ENCODE measurements around the gene PHACTR2. TPM values are rescaled to one million over a fixed set of nuclear protein-coding genes. Genes with fewer than 3 reads are reported as not detected.
"Not testable (repeated sequence)": the region's sequence is repeated elsewhere in the genome, so short reads cannot be mapped to it uniquely, and the experiment has no call there.

The PHACTR2 gene
- total RNA-seq (2014; rRNA removed; shearing (Covaris generic)), result 9.9 and 14.7 TPM in 2 replicates
- 6.5 and 12.3 TPM in 2 replicates for polyA plus RNA-seq (2015; cell fraction: cytosol; rRNA removed)
- 2.6 and 8.3 TPM in 2 replicates for polyA plus RNA-seq (2015; cell fraction: nucleus; rRNA removed)

DNA sequence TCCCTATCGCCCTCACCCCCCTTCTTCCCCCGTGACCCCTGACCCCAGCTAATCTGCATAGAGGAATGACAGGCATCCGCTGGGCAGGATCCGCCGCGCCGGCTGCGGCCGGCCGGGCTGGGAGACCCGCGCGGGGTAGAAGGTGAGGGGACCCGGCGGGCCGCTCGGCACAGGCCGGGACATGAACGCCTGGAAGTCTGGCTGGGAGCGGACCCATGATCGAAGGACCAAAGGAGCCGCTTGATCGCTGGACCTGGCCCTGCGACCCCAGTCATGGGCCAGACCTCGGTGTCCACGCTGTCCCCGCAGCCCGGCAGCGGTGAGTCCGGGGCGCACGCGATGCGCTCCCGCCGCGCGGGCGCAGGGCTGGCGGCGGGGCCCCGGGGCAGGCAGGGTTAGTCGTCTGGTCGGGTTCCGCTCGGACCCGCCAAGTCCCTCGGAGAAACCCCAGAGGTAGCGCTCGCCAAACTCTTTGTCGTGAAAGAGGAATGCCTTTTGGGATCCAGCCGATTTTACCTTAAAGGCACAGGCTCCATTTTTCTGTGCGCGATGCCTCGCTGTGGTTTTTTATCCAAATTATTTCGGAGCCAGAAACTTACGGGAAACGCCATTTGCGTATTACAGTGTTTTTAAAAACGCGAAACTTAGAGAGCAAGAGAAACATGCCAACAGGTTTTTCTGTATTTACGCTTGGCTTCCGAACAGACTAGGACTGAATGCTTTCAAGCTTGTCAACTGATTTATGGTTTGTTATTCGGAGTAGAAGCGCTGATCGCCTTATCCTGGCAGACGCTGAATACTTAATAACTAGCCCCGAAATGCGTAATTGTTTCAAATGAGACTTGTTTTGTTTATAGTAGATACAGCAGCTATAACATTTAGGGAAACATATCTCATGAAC, at the start of gene PHACTR2:
TSS of gene PHACTR2 (plus strand) at position 75 of the 901 bp plus-strand sequence. CDS start at position 274, 199 bp downstream.
- in situ Hi-C loops (cut with HindIII; ENCODE audit: low pct_unique_long_range_greater_than_20kb, low sequenced_read_pairs), result no loop called here
- peak; percentile 56 for DNase-seq (ENCODE audit: low read depth, low spot score)

DNA sequence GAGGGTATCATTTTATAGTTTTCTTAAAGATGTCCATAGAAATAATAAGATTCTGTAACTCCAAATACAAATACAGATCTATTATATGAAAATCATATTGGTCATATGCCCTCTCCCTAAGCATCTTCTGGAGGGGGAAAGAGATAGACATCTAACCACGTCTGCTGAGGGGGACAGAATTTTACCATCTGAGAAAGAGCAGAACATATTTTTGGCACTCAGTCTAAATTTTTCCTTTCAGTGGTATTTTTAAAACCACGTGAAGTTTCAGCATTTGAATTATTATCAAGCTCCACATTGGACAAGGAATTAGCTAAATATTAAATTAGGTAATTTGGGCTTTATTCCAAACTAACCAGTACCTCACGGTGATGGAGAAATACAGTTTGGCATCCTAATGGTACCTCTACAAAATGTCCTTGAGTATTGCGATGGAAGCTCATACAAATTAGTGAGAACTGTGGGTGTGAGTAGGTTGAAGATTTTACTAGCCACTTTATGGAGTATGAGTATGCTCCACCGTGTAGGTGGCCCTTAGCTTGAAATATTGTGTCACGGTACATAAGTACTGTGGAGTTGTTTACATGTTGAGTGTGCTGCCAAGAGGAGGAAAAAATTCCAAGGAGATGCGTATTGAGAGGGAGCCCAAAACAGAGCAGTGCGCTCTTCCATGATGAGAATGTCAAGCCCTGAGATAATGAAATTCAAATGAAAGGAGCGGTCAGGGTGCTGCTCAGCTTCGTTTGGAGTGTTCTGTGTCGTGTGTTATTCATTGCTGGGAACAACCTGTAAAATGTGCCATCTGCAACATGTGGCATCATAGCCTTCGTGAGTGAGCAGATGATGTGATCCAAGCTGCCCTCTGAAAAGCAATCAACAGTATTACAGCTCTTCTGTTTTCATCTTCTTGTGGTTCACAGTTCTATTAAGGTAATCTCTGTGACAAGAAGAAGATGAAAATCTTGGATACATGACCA, 48.4 kb upstream of the PHACTR2 start:
- in situ Hi-C loops (cut with HindIII; ENCODE audit: low pct_unique_long_range_greater_than_20kb, low sequenced_read_pairs), result no loop called here
- no peak for DNase-seq (ENCODE audit: low read depth, low spot score)

DNA sequence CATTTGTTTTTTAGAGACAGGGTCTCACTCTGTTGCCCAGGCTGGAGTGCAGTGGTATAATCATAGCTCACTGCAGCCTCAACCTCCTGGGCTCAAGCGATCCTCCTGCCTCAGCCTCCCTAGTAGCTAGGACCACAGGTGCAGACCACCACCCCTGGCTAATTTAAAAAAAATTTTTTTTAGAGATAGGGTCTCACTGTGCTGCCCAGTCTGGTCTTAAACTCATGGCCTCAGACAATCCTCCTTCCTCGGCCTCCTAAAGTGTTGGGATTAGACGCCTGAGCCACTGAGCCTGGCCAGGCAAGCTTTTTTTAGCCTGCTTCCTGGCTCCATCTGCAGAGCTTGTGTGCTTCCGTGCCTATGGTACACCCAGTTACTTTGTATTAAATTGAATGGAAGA, 46.6 kb upstream of the PHACTR2 start:
- in situ Hi-C loops (cut with HindIII; ENCODE audit: low pct_unique_long_range_greater_than_20kb, low sequenced_read_pairs); DNase-seq (ENCODE audit: low read depth, low spot score): not testable (repeated sequence)

GRCh38 chr6:143632894-143633293, 44.9 kb upstream of the PHACTR2 start:
- no peak for DNase-seq (ENCODE audit: low read depth, low spot score)
- in situ Hi-C loops (cut with HindIII; ENCODE audit: low pct_unique_long_range_greater_than_20kb, low sequenced_read_pairs), result no loop called here

DNA sequence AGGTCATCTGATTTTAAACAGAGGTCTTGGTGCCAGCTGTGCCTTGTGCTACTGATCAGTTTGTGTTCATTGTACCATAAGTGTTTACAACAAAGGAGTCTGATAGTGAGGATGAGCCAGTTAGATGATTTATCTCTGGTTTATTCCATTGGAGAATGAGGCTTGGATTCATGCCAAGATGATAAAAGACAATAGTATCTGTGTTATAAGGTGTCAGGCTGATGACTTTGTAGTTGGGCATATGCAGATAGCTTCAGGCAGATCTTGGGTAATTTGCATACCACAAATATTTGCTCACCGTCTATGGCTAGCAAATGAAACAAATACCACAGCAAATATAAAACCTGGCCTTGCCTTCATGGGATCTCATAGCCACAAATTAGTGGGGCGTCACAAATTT, 43.3 kb upstream of the PHACTR2 start:
- in situ Hi-C loops (cut with HindIII; ENCODE audit: low pct_unique_long_range_greater_than_20kb, low sequenced_read_pairs), result no loop called here
- DNase-seq (ENCODE audit: low read depth, low spot score), result no peak

- in situ Hi-C loops (cut with HindIII; ENCODE audit: low pct_unique_long_range_greater_than_20kb, low sequenced_read_pairs), result no loop called here
- no peak for DNase-seq (ENCODE audit: low read depth, low spot score)
Observed at GRCh38 chr6:143637691-143638090, 40.1 kb upstream of the PHACTR2 start.

DNA sequence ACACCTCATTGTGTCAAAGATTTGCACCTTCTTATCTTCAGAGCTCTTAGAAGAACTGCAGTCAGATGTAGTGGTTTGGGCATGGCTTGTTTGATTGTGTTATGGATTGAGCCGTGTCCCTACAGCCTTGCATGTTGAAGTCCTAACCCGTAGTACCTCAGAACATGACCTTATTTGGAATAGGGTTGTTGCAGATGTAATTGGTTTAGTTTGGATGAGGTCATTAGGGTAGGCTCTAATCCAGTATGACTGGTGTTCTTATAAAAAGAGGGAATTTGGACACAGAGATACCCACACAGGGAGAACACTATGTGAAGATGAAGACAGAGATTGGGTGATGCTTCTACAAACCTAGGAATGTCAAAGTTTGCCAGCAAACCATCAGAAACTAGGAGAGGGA, 35.4 kb upstream of the PHACTR2 start:
- in situ Hi-C loops (cut with HindIII; ENCODE audit: low pct_unique_long_range_greater_than_20kb, low sequenced_read_pairs), result no loop called here
- no peak for DNase-seq (ENCODE audit: low read depth, low spot score)

- in situ Hi-C loops (cut with HindIII; ENCODE audit: low pct_unique_long_range_greater_than_20kb, low sequenced_read_pairs), result no loop called here
- no peak for DNase-seq (ENCODE audit: low read depth, low spot score)
Observed at GRCh38 chr6:143647191-143647590, 30.6 kb upstream of the PHACTR2 start.

GRCh38 chr6:143647732-143648131, 30.0 kb upstream of the PHACTR2 start:
- in situ Hi-C loops (cut with HindIII; ENCODE audit: low pct_unique_long_range_greater_than_20kb, low sequenced_read_pairs), result no loop called here

DNA sequence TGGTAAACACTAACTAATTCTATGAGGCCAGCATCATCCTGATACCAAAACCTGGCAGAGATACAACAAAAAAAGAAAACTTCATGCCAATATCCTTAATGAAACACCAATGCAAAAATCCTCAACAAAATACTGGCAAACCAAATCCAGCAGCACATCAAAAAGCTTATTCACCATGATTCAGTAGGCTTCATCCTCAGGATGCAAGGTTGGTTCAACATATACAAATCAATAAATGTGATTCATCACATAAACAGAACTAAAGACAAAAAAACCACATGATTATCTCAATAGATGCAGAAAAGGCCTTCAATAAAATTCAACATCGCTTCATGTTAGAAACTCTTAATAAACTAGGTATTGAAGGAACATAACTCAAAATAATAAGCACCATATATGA, 28.4 kb upstream of the PHACTR2 start:
- in situ Hi-C loops (cut with HindIII; ENCODE audit: low pct_unique_long_range_greater_than_20kb, low sequenced_read_pairs); DNase-seq (ENCODE audit: low read depth, low spot score): not testable (repeated sequence)

More at GRCh38 chr6:143647732-143648131, 30.0 kb upstream of the PHACTR2 start:
- DNase-seq (ENCODE audit: low read depth, low spot score), result no peak

GRCh38 chr6:143651328-143651727, 26.4 kb upstream of the PHACTR2 start:
- in situ Hi-C loops (cut with HindIII; ENCODE audit: low pct_unique_long_range_greater_than_20kb, low sequenced_read_pairs); DNase-seq (ENCODE audit: low read depth, low spot score): not testable (repeated sequence)

GRCh38 chr6:143652841-143653331, 24.9 kb upstream of the PHACTR2 start:
- in situ Hi-C loops (cut with HindIII; ENCODE audit: low pct_unique_long_range_greater_than_20kb, low sequenced_read_pairs), result no loop called here
- DNase-seq (ENCODE audit: low read depth, low spot score), result no peak

- DNase-seq (ENCODE audit: low read depth, low spot score), result no peak
- in situ Hi-C loops (cut with HindIII; ENCODE audit: low pct_unique_long_range_greater_than_20kb, low sequenced_read_pairs), result no loop called here
Observed at GRCh38 chr6:143655541-143655940, 22.2 kb upstream of the PHACTR2 start.

DNA sequence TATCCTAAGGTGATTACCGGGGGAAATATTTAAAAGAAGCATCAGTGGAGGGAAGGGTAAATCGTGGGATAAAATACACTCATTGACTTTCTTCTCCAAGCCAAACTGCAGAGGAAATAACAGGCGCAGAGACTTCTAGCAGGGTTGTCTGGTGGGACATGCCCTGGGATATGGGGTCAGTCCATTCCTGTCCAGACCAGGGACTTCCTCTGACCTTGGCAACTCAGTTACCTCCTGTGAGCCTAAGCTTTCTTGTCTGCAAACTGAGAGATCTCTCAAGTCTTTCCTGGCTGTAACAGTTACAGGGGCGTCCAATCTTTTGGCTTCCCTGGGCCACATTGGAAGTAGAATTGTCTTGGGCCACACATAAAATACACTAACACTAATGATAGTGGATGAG, 21.7 kb upstream of the PHACTR2 start:
- in situ Hi-C loops (cut with HindIII; ENCODE audit: low pct_unique_long_range_greater_than_20kb, low sequenced_read_pairs), result no loop called here
- no peak for DNase-seq (ENCODE audit: low read depth, low spot score)

DNA sequence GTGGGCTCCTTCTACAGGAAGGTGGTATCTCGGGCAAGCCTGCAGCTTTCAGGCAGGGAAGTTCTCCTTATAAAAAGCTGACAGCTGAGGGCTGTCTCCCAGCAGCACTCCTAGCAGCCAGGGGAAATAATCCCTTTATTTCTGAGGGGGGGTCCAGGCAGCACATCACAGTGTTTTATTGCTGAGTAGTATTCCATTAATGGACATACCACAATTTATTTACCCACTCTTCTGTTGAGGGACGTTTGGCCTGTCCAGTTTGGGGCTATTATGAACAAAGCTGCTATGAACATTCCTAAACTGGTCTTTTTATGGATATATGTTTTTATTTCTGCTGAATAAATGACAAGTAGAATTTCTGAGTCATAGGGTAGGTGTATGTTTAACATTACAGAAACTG, 20.0 kb upstream of the PHACTR2 start:
- in situ Hi-C loops (cut with HindIII; ENCODE audit: low pct_unique_long_range_greater_than_20kb, low sequenced_read_pairs), result no loop called here
- no peak for DNase-seq (ENCODE audit: low read depth, low spot score)

DNA sequence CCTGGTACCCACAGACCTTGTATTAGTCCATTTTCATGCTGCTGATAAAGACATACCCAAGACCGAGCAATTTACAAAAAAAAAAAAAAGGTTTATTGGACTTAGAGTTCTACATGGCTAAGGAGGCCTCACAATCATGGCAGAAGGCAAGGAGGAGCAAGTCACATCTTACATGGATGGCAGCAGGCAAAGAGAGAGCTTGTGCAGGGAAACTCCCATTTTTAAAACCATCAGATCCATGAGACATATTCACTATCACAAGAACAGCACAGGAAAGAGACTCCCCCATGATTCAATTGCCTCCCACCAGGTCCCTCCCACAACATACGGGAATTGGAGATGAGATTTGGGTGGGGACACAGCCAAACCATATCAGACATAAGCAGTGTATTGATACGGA, 17.6 kb upstream of the PHACTR2 start:
- in situ Hi-C loops (cut with HindIII; ENCODE audit: low pct_unique_long_range_greater_than_20kb, low sequenced_read_pairs), result not testable (repeated sequence)

DNA sequence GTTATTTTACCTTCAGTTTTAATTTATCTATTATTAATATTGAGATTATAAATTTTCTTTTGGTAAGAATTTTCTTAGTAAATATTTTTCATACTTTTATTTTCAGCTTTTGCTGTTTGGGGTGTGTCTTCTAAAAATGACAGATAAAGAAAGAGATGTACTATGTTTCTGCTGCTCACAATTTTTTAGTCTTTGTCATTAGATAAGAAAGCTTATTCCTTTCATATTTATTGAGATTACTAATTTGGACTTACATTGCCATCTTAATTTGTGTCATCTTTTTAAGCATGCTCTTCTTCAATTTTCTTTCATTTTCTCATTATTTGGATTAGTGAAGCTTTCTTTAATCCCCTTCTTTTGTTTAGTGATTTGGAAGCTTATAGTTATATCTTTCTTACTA, 13.6 kb upstream of the PHACTR2 start:
- in situ Hi-C loops (cut with HindIII; ENCODE audit: low pct_unique_long_range_greater_than_20kb, low sequenced_read_pairs), result no loop called here
- DNase-seq (ENCODE audit: low read depth, low spot score), result no peak

More for the DNA sequence above, 17.6 kb upstream of the PHACTR2 start:
- not testable (repeated sequence) for DNase-seq (ENCODE audit: low read depth, low spot score)

DNA sequence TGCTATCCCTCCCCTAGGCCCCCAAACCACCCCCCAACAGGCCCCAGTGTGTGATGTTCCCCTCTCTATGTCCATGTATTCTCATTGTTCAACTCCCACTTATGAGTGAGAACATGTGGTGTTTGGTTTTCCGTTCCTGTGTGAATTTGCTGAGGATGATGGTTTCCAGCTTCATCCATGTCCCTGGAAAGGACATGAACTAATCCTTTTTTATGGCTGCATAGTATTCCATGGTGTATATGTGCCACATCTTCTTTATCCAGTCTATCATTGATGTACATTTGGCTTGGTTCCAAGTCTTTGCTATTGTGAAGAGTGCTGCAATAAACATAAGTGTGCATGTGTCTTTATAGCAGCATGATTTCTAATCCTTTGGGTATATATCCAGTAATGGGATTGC, 11.8 kb upstream of the PHACTR2 start:
- in situ Hi-C loops (cut with HindIII; ENCODE audit: low pct_unique_long_range_greater_than_20kb, low sequenced_read_pairs); DNase-seq (ENCODE audit: low read depth, low spot score): not testable (repeated sequence)

Measured in SK-MEL-5 (cell line).